ENCODE measurements around the gene ZDHHC12.

The ZDHHC12 gene, protein sequence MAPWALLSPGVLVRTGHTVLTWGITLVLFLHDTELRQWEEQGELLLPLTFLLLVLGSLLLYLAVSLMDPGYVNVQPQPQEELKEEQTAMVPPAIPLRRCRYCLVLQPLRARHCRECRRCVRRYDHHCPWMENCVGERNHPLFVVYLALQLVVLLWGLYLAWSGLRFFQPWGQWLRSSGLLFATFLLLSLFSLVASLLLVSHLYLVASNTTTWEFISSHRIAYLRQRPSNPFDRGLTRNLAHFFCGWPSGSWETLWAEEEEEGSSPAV

DNA sequence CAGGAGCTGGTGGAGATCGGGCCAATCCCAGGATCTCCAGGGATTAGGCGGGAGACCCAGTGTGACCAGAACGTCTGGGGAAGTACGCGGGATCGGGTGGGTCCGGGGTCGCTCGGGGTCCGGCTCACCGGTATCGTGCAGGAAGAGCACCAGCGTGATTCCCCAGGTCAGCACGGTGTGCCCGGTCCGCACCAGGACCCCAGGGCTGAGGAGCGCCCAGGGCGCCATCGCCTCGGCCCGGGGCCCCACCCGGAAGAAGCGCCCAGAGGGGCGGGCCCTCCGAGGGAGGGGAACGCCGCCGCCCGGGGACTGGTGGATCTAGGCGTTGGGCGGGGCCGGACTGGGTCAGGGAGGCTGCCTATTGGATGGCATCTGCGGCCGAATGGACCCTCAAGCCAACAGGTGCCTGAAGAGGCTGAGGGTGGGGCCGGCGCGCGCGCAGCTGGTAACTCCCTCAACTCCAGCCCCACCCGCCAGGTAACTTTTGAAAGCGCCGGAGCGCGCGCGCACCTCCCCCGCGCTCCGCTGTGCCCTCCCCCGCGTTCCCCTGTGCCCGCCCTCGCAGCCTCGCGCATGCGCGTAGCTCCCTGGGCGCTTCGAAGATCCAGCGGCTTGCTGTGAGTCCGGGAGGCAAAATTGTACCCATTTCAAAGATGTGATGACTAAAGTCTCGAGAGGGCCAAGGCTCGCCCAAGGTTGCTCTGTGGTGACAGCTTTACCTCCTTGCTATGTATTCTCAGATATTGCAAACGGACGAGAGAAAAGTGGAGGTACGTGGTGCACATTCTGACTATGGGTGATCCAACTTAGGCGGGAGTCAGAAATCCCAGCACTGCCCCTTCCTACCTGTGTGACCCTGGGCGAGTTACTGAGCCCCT, at the start of gene ZDHHC12:
Gene ZDHHC12 (minus strand): TSS at position 262 of the 878 bp plus-strand sequence. CDS start 34 bp downstream, at position 228.
- H3K9me3 ChIP-seq (ENCODE audit: severe bottlenecking), result no peaks in the 10 kb centered on the region
- H3K36me3 ChIP-seq (ENCODE audit: low read depth), result no peaks in the 10 kb centered on the region
- peak; percentile 95 for ATAC-seq (ENCODE audit: low read depth)
- TF ChIP-seq, protein P1, sequence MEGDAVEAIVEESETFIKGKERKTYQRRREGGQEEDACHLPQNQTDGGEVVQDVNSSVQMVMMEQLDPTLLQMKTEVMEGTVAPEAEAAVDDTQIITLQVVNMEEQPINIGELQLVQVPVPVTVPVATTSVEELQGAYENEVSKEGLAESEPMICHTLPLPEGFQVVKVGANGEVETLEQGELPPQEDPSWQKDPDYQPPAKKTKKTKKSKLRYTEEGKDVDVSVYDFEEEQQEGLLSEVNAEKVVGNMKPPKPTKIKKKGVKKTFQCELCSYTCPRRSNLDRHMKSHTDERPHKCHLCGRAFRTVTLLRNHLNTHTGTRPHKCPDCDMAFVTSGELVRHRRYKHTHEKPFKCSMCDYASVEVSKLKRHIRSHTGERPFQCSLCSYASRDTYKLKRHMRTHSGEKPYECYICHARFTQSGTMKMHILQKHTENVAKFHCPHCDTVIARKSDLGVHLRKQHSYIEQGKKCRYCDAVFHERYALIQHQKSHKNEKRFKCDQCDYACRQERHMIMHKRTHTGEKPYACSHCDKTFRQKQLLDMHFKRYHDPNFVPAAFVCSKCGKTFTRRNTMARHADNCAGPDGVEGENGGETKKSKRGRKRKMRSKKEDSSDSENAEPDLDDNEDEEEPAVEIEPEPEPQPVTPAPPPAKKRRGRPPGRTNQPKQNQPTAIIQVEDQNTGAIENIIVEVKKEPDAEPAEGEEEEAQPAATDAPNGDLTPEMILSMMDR (IDR thresholded peaks at IDR 0.05; ENCODE audit: poor library complexity, severe bottlenecking), result peak; percentile 9
- peak within 1 kb of the TSS; percentile 56 for H3K4me3 ChIP-seq (ENCODE audit: severe bottlenecking)
- no peaks in the 10 kb centered on the region for H3K27me3 ChIP-seq (ENCODE audit: insufficient read depth, poor library complexity, severe bottlenecking)
- DNase-seq (ENCODE audit: low spot score), result peak; percentile 100
- no peaks in the 10 kb centered on the region for H3K4me1 ChIP-seq (ENCODE audit: insufficient read depth, poor library complexity, severe bottlenecking)
- H3K27ac ChIP-seq (ENCODE audit: poor library complexity, severe bottlenecking), result peak within 1 kb of the TSS; percentile 51

DNA sequence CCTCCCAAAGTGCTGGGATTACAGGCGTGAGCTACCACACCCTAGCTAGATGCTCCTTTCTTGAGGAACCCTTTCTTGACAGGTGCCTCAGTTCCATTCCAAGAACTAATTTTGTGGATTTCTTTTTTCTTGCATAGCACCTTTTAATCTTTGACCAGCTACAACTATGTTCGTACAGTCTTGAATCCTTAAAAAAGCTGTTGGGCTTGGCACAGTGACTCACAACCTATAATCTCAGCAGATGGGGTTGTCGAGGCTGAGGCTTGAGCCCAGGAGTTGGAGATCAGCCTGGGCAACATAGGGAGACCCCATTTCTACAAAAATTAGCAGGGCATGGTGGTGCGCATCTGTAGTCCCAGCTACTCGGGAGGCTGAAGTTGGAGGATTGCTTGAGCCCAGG, 49.1 kb upstream of the ZDHHC12 start:
- TF ChIP-seq, protein P1 (IDR thresholded peaks at IDR 0.05; ENCODE audit: poor library complexity, severe bottlenecking), result no peak
- ATAC-seq (ENCODE audit: low read depth), result no peak
- DNase-seq (ENCODE audit: low spot score), result no peak
- Histone ChIP-seq H3K4me3 (ENCODE audit: severe bottlenecking) (no peak overlapping the region), H3K27me3 (ENCODE audit: insufficient read depth, poor library complexity, severe bottlenecking) (no peaks in the 10 kb centered on the region), H3K36me3 (ENCODE audit: low read depth) (no peaks in the 10 kb centered on the region), H3K9me3 (ENCODE audit: severe bottlenecking) (no peaks in the 10 kb centered on the region), H3K27ac (ENCODE audit: poor library complexity, severe bottlenecking) (no peak overlapping the region), H3K4me1 (ENCODE audit: insufficient read depth, poor library complexity, severe bottlenecking) (no peaks in the 10 kb centered on the region)

DNA sequence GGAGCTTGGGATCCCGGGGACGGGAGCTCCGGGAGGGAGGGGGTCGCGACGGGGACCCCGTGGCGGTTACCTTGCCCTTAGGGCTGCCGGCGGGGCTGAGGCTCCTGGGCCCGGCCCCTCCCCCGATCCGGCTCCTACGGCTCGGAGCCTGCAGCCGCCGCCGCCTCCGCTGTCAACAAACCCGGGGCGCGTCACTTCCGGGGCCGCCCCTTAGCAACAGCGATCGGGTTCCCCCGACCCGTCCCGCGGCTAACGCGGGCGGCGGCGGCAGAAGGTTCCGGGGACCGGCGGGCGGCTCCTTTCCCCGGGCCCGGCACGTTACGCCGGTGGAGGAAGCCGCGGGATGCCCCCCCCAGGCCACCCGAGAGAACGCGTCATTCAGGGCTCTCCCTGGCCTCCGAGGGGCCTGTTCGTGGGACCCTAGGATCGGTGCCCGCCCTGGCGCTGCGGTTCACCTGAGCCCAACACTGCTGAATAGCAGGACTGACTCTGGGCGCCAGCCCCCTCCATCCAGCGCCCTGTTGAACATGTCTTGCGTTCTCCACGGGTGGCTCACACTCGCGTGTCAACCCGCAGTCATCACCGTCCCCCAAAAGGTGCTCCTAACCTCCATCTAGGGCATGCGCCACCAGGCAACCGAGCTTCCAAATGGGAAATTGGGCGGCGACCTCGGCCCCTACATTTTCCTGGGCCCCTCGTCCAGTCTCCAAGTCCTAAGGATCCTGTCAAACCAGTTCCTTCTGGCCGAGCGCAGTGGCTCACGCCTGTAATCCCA, 48.0 kb upstream of the ZDHHC12 start, which contains the start of gene ZER1:
Gene ZER1 (minus strand): TSS at position 183 of the 775 bp plus-strand sequence. CDS start 16,362 bp downstream, outside the sequence.
- no peaks in the 10 kb centered on the region for H3K36me3 ChIP-seq (ENCODE audit: low read depth)
- peak within 1 kb of the TSS; percentile 75 for H3K4me3 ChIP-seq (ENCODE audit: severe bottlenecking)
- H3K9me3 ChIP-seq (ENCODE audit: severe bottlenecking), result no peaks in the 10 kb centered on the region
- no peaks in the 10 kb centered on the region for H3K4me1 ChIP-seq (ENCODE audit: insufficient read depth, poor library complexity, severe bottlenecking)
- TF ChIP-seq, protein P1 (IDR thresholded peaks at IDR 0.05; ENCODE audit: poor library complexity, severe bottlenecking), result no peak
- ATAC-seq (ENCODE audit: low read depth), result peak; percentile 90
- DNase-seq (ENCODE audit: low spot score), result peak; percentile 91
- no peaks in the 10 kb centered on the region for H3K27me3 ChIP-seq (ENCODE audit: insufficient read depth, poor library complexity, severe bottlenecking)
- H3K27ac ChIP-seq (ENCODE audit: poor library complexity, severe bottlenecking), result peak within 1 kb of the TSS; percentile 66

DNA sequence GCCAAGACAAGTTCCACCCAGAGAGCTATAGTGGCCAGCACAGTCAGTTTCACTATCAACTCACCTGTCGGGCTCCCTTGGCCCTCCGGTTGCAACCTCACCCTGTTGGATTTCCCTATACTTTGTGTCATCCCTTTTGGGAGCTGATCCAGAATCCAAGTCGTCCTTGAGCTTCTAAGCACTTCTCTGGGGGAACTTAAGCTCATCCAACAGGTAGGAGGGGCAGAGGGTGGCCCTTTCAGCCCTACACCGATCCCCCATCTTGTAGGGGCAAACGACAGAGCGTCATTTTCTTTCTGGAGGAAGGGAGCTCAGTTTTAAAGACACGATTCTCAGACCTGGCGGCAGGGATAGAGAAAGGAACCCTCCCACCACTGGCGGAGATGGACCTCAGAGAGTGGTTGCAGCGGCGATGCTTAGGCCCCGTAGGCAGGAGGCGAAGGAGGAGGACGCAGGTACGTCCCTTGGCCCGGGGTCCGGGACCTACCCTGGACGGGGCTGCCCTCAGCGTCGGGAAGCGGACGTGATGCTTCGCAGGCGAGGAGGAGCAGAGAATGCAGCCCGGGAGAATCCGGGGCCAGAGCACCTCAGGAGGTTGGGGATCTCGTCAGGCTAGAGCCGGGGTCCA, 47.3 kb upstream of the ZDHHC12 start:
- Histone ChIP-seq H3K4me1 (ENCODE audit: insufficient read depth, poor library complexity, severe bottlenecking) (no peaks in the 10 kb centered on the region), H3K9me3 (ENCODE audit: severe bottlenecking) (no peaks in the 10 kb centered on the region), H3K27me3 (ENCODE audit: insufficient read depth, poor library complexity, severe bottlenecking) (no peaks in the 10 kb centered on the region), H3K27ac (ENCODE audit: poor library complexity, severe bottlenecking) (peak overlapping the region; percentile 66), H3K4me3 (ENCODE audit: severe bottlenecking) (peak overlapping the region; percentile 75), H3K36me3 (ENCODE audit: low read depth) (no peaks in the 10 kb centered on the region)
- TF ChIP-seq, protein P1 (IDR thresholded peaks at IDR 0.05; ENCODE audit: poor library complexity, severe bottlenecking), result no peak
- ATAC-seq (ENCODE audit: low read depth) (peak; percentile 44), DNase-seq (ENCODE audit: low spot score) (no peak)

All from RWPE2 (cell line).